Hepatocyte (in vitro differentiated cells): ENCODE results near the gene ANAPC1.
"Not testable (repeated sequence)": the region's sequence is repeated elsewhere in the genome, so short reads cannot be mapped to it uniquely, and the experiment has no call there.

ENCODE experiments used
- CTCF ChIP-seq: fragments of 200-600 bp; sonication (generic); IDR thresholded peaks from 2 replicates; pipeline ENCODE4 v1.5.1; 2016; ENCODE audit warnings: antibody characterized with exemption, mild to moderate bottlenecking; ENCODE audit not compliant: poor library complexity
- EZH2 ChIP-seq: fragments of 200-600 bp; sonication (generic); IDR thresholded peaks from 2 replicates; pipeline ENCODE4 v1.6.1; 2016; ENCODE audit warnings: antibody characterized with exemption, mild to moderate bottlenecking, borderline replicate concordance
- EZH2phosphoT487 ChIP-seq: fragments of 200-600 bp; sonication (generic); IDR thresholded peaks from one replicate; pipeline ENCODE4 v1.6.1; 2018; ENCODE audit warnings: antibody characterized with exemption, mild to moderate bottlenecking, low read depth, moderate library complexity; ENCODE audit not compliant: unreplicated experiment, severe bottlenecking

GRCh38 chr2:111790633-111791032 lies 93.4 kb downstream of the ANAPC1 start:
- TF ChIP-seq EZH2, CTCF, EZH2phosphoT487: not testable (repeated sequence)
